NCI-H1105 (cell line): Measurements from ENCODE around the gene GPR183.
A peak's percentile ranks its signal among the peaks of the same experiment; 100 is the strongest.

Experiments
- DNase-seq: peaks from one replicate; lab custom pipeline; 2025; lab: John Stamatoyannopoulos, UW

GPR183 gene

GRCh38 chr13:99339736-99340397, 32.7 kb upstream of the GPR183 start:
- no peak for DNase-seq

- DNase-seq: no peak
Measured at GRCh38 chr13:99339230-99339721, 32.1 kb upstream of the GPR183 start.

- no peak for DNase-seq
Measured at GRCh38 chr13:99335603-99336002, 28.4 kb upstream of the GPR183 start.

GRCh38 chr13:99335087-99335486, 27.9 kb upstream of the GPR183 start:
- DNase-seq: no peak

- DNase-seq: no peak
Measured at GRCh38 chr13:99334221-99334620, 27.0 kb upstream of the GPR183 start.

- no peak for DNase-seq
Measured at GRCh38 chr13:99332456-99332855, 25.3 kb upstream of the GPR183 start.

GRCh38 chr13:99331881-99332293, 24.7 kb upstream of the GPR183 start:
- DNase-seq: no peak

- no peak for DNase-seq
Measured at GRCh38 chr13:99330942-99331341, 23.7 kb upstream of the GPR183 start.

GRCh38 chr13:99329477-99329876, 22.3 kb upstream of the GPR183 start:
- DNase-seq: no peak

- no peak for DNase-seq
Measured at GRCh38 chr13:99327761-99328160, 20.6 kb upstream of the GPR183 start.

- DNase-seq: no peak
Measured at GRCh38 chr13:99327126-99327525, 19.9 kb upstream of the GPR183 start.

- no peak for DNase-seq
Measured at GRCh38 chr13:99326012-99326411, 18.8 kb upstream of the GPR183 start.

- no peak for DNase-seq
Measured at GRCh38 chr13:99323488-99323887, 16.3 kb upstream of the GPR183 start.

GRCh38 chr13:99322297-99323103, 15.3 kb upstream of the GPR183 start:
- no peak for DNase-seq

GRCh38 chr13:99321709-99322108, 14.5 kb upstream of the GPR183 start:
- DNase-seq: no peak

GRCh38 chr13:99320693-99321481, 13.7 kb upstream of the GPR183 start:
- DNase-seq: no peak

- DNase-seq: peak; percentile 17
Measured at GRCh38 chr13:99316657-99317256, 9.6 kb upstream of the GPR183 start.

GRCh38 chr13:99316224-99316623, 9.0 kb upstream of the GPR183 start:
- no peak for DNase-seq

GRCh38 chr13:99315186-99315585, 8.0 kb upstream of the GPR183 start:
- no peak for DNase-seq

GRCh38 chr13:99314640-99315176, 7.5 kb upstream of the GPR183 start:
- DNase-seq: no peak

- no peak for DNase-seq
Measured at GRCh38 chr13:99313941-99314340, 6.7 kb upstream of the GPR183 start.

- no peak for DNase-seq
Measured at GRCh38 chr13:99313501-99313900, 6.3 kb upstream of the GPR183 start.
